Glomerular endothelial cell (primary cell): ENCODE data around the gene HMGN2. TPM values are rescaled to one million over a fixed set of nuclear protein-coding genes. Genes with fewer than 3 reads are reported as not detected.

Experiments
- total RNA-seq: library from RNA; depleted of rRNA; stranded (reverse); fragments of >200 nt; gene quantifications from 2 replicates; pipeline ENCODE4 v1.2.3, GENCODE V29; 2015

HMGN2 gene
- total RNA-seq, 1 donor from 2014 or later: 234 TPM

Other genes starting within 250 kb of the HMGN2 start
- 7.4 and 7.9 TPM in 2 replicates for gene CEP85, start 238.2 kb upstream of the HMGN2 start, total RNA-seq
- gene SH3BGRL3, start 192.4 kb upstream of the HMGN2 start, total RNA-seq: 258 and 260 TPM in 2 replicates
- gene UBXN11, start 165.8 kb upstream of the HMGN2 start, total RNA-seq: 1.9 and 5.0 TPM in 2 replicates
- not detected in 2 replicates for gene CD52, start 154.5 kb upstream of the HMGN2 start, total RNA-seq
- under 0.01 TPM in 1 of 2 replicates, not detected in the other for gene CRYBG2, start 118.3 kb upstream of the HMGN2 start, total RNA-seq
- gene ZNF683, start 99.7 kb upstream of the HMGN2 start, total RNA-seq: not detected in 2 replicates
- gene LIN28A, start 61.6 kb upstream of the HMGN2 start, total RNA-seq: 0.05 and 0.06 TPM in 2 replicates
- gene DHDDS, start 40.1 kb upstream of the HMGN2 start, total RNA-seq: 49.1 and 52.9 TPM in 2 replicates
- gene RPS6KA1, start 57.3 kb downstream of the HMGN2 start, total RNA-seq: 13.3 and 29.9 TPM in 2 replicates
- 41.8 and 67.8 TPM in 2 replicates for gene ARID1A, start 223.6 kb downstream of the HMGN2 start, total RNA-seq